Suprapubic skin (tissue), 4 donors: ENCODE results near the gene PELO.

Source experiments
- EP300 ChIP-seq: sonication (generic); formaldehyde crosslinking; IDR thresholded peaks from one replicate; pipeline ENCODE4 v1.6.1; 2017; ENCODE audit warnings: antibody characterized with exemption
- POLR2A ChIP-seq, 2 donors: fragments of 450-650 bp; IDR thresholded peaks; one replicate each; pipeline ENCODE4 v1.6.1; 2017; ENCODE audit warnings: antibody characterized with exemption in 2 of 2, mild to moderate bottlenecking in 2 of 2, moderate library complexity in 2 of 2
- POLR2AphosphoS5 ChIP-seq, 3 donors: sonication (generic); formaldehyde crosslinking; IDR thresholded peaks; one replicate each; pipeline ENCODE4 v1.6.1; 2017; ENCODE audit warnings: antibody characterized with exemption in 3 of 3
- TF ChIP-seq, protein P1 (sequence below), 2 donors: fragments of 200-600 bp in 1 of 2; fragments of 450-650 bp in 1 of 2; sonication (generic) in 1 of 2; IDR thresholded peaks; one replicate each; pipeline ENCODE4 v1.5.1; 2016 to 2019; ENCODE audit warnings: antibody characterized with exemption in 2 of 2, mild to moderate bottlenecking in 1 of 2, moderate library complexity in 1 of 2

DNA sequence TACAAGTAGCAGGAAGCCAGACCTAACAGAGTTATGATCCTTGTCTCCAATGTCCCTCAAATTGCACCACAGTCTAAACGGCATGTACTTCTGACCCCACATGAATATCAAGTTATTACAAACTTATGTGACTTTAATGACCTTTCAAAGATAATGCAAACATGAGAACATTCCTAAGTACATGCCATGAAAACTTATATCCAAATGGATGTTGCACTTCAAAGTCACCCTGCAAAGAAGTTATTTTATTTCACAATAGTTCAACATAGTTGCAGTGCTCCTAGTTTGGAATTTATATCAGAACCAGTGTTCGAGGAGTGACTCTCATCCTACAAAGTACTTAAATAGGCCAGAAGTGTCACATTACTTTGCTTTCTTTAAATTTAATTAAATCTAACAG lies 41.2 kb upstream of the PELO start:
- TF ChIP-seq POLR2AphosphoS5 (IDR thresholded peaks at IDR 0.05) (no peak), POLR2A (IDR thresholded peaks at IDR 0.05) (no peak), EP300 (no peak)
- TF ChIP-seq, protein P1, sequence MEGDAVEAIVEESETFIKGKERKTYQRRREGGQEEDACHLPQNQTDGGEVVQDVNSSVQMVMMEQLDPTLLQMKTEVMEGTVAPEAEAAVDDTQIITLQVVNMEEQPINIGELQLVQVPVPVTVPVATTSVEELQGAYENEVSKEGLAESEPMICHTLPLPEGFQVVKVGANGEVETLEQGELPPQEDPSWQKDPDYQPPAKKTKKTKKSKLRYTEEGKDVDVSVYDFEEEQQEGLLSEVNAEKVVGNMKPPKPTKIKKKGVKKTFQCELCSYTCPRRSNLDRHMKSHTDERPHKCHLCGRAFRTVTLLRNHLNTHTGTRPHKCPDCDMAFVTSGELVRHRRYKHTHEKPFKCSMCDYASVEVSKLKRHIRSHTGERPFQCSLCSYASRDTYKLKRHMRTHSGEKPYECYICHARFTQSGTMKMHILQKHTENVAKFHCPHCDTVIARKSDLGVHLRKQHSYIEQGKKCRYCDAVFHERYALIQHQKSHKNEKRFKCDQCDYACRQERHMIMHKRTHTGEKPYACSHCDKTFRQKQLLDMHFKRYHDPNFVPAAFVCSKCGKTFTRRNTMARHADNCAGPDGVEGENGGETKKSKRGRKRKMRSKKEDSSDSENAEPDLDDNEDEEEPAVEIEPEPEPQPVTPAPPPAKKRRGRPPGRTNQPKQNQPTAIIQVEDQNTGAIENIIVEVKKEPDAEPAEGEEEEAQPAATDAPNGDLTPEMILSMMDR (IDR thresholded peaks at IDR 0.05), result no peak
